Suppressor macrophage treated with lipopolysaccharide for 1 hour (primary cell): ENCODE data around the gene KY.
A peak's percentile ranks its signal among the peaks of the same experiment; 100 is the strongest.

ENCODE experiments used
- DNase-seq, 3 donors: peaks; one replicate each; pipeline ENCODE4 v3.0.0-alpha.2; 2020 to 2022

The KY gene, protein sequence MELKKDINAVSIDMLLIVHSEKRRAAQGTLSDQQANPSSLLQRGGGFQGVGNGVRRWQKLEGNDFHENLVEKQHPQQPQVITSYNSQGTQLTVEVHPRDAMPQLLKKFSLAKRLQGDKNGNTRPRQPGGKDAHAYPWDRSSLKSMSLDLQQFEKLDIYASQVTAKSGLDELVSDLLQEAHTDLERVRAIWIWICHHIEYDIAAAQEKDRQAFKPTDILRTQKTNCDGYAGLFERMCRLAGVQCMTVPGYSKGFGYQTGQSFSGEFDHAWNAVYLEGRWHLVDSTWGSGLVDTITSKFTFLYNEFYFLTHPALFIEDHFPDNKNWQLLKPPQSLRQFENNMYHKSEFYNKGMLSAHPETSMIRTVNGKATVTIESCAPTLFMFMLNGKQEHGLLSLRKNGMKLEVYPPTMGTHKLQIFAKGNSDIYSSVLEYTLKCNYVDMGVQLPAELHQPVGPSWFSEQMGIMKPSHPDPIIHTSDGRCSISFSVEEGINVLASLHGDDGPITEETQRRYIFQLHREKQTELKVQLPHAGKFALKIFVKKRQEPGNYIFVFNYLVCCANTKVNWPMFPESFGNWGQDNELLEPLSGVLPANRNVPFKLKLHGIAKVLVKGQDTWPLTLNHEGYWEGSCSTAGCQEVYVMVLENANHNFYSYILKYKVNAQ

DNA sequence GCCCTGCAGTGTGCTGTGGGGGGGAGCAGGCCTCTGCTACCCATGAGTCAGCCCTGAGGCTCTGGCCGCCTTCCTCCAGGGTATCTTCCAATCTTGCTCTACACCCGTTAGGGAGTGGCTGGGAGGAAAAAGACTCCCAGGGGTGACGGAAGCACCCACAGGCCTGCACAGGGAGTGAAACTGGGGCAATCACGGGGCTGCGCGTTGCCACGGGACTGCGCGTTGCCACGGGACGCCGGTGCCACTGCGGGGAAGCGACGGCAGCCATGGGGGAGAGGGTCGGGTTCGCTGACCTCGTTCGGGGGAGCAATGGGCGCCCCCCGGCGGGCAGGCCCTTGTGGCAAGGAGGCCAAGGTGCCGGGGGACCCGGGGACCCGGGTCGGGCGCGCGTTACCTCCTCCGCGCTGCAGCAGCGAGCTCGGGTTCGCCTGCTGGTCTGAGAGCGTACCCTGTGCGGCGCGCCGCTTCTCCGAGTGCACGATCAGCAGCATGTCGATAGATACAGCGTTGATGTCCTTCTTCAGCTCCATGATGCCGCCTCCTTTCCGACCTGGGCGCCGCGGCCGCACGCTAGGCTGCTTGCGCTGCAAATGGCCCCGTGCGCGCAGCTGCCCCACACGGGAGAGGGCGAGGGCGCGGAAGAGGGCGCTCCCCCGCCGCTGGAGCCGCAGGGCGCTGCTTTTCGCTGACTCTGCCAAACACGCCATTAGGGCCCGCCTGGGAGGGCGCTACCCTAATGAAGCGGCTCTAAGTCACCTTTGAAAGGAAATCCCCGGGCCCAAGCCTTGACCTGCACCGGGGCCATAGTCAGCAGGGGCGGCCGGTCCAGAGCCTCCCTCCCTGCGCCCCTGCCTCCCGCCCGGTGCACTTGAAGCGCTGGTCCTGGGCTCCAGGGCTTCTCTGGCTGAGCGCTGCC lies at the start of gene KY:
TSS of gene KY (minus strand) at position 592 of the 916 bp plus-strand sequence. CDS start at position 530, 62 bp downstream.
- peak; percentile 20 to 70 (median 21) for DNase-seq

- no peak for DNase-seq
Measured at GRCh38 chr3:134699721-134700120, 48.9 kb upstream of the KY start.

DNA sequence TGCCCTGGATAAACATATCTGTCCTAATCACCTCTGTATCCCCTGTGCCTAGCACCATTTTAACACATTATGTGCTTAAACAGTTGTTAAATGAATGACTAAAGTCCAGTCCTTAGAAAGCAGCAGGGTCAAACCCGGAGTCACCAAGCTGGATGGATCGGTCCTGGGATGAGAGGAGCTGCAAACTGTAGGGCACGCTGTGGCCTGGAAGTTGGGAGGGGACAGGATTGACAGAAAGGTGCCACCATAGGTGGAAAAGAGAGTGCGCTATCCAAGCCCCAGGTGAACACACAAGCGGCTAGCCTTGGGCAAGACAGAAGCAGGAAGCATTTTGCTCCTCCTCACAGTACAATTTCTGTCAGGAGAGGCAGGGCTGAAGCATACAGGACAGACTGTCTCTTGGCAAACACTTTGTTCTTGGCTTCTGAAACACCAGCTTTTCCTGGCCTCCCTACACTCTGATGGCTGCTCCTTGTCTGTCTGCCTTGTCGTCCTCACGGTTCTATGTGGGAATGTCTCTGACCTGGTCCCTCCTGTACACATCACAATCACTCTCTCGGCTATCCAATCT lies 48.4 kb upstream of the KY start:
- no peak for DNase-seq

DNA sequence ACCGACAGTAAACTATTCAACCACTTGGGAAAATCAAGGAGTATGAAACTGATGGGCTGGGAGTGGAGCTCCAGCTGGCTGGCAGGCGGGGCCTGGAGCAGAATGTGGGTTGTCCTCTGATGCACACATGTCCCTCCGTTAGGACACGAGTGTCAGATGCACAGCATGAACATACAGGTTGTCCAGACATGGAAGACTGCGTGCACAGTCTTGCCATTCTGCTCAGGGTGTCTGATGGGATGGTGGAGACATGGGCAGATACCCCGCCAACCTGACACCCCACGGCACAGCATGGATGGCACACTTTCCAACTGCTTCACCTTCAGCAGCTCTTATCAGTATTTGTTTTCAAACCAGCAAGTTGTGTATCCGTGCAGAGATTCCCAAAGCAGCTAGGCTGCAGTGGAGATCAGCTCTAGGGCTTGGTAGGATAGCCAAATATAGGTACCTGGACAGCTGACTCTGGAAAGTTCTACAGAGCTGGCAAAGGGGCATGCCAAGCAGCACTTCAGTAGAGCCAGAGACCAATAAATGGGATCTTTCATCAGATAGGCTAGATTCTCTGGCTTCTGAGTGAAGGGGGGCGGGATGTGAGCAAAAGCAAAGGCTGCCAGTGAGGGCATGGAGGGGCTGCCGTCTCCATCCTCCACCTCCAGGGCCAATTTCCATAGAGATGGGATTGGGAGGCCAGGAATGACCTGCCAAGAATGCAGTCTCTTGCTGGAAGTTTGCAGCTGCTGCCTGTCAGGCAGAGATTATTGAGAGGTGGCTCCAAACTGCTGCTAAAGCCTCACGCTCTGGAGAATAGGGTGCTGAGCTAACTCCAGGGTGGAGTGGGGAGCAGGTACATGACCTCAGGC lies 47.2 kb upstream of the KY start:
- no peak for DNase-seq

GRCh38 chr3:134696155-134696554 lies 45.3 kb upstream of the KY start:
- no peak for DNase-seq

DNA sequence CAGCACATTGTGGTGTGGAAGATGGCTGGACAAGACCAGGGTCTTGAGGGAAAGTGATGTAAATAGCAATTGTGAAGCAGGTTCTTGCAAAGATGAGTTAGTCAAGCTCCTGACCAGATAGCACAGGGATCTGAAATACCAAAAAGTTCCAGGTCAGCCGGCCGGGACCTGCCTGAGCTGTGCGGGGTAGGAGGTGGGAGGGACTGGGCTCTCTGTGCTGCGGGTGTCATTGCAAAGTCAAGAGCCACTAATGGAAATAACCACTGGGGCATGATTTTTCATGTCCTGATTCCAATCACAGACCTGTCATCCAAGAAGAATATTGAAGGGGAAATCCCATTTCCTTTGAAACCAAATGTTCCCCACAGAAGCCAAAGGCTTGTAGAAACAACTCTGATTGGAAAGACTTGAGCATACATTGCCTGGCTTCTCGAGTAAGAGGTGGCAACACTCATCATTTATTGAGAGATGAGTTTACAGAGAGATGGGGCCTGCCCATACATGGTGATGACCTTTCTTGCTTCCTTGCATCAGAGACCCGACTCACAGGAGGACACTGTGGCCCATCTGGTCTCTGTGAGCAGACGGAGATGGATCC lies 44.2 kb upstream of the KY start:
- DNase-seq: no peak

- no peak for DNase-seq
Measured at GRCh38 chr3:134694466-134694865, 43.6 kb upstream of the KY start.

- no peak for DNase-seq
Measured at GRCh38 chr3:134693804-134694203, 43.0 kb upstream of the KY start.

GRCh38 chr3:134693226-134693625 lies 42.4 kb upstream of the KY start:
- no peak for DNase-seq

- no peak for DNase-seq
Measured at GRCh38 chr3:134690226-134690625, 39.4 kb upstream of the KY start.

GRCh38 chr3:134687642-134688041 lies 36.8 kb upstream of the KY start:
- no peak for DNase-seq

- no peak for DNase-seq
Measured at GRCh38 chr3:134685929-134686802, 35.3 kb upstream of the KY start.

DNA sequence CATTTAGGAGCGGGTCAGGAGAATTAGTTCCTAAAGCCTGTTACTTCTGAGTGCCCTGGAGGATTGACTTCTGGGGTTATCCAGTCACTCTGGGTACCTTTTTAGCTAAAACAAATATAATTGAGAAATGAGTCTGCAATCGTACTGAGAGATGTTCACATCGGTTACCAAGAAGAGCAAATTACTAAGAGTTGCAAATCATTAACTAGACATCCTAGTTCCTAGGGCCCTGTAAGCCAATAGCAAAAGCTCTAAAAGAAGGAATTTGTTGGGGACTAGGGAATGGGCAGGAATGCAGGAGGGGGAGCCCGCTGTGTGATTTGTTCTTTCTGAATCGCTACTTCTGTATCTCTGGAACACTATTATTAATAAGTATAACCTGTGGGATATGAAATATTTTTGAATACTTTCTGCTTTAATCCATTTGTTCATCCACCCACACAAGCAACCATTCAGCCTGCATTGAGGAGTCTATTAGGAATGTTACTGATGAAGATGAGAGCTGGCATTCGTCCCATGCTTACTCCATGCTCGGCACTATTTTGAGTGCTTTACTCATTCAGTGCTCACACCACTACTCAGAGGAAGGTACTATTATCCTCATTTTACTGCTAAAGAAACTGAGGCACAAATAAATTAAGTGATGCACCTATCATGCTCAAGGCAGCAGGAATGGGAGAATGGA lies 31.5 kb upstream of the KY start:
- DNase-seq: no peak

DNA sequence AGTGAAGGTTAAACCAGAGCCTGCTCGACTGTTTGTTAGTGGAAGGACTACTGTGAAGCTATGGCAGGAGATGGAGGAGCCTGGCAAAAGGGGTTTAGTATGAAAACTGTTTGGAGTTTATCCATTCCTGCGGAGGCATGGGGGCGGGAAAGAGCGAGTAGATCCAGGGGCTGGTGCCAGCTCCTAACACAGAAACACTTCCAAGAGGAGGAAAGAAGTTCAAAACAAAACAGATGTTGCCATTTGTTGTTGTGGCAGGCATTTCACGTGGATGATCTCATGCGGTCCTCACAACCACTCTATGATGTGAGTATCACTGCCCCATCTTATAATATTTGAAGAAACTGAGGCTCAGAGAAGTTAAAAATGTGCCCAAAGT lies 30.7 kb upstream of the KY start:
- DNase-seq: no peak

- DNase-seq: no peak
Measured at GRCh38 chr3:134680796-134681521, 30.1 kb upstream of the KY start.

- no peak for DNase-seq
Measured at GRCh38 chr3:134677987-134678308, 27.1 kb upstream of the KY start.

GRCh38 chr3:134677196-134677986 lies 26.6 kb upstream of the KY start:
- DNase-seq: peak; percentile 26 to 42 (median 26)

DNA sequence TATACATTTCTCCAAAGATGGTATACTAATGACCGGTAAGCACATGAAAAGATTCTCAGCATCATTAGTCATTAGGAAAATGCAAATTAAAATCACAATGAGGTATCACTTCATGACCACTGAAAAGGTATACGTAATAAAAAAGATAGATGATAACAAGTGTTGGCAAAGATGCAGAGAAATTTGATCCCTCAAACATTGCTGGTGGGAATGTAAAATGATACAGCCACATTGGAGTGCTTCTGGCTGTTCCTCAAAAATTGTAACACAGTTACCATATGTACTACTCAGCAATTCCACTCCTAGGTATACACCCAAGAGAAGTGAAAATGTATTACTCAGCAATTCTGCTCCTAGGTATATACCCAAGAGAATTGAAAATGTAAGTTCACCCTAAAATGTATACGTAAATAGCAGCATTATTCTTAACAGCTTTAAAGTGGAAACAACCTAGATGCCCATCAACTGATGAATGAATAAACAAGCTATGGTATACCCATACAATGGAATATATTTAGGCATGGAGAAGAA lies 25.0 kb upstream of the KY start:
- no peak for DNase-seq
